ENCODE data around the gene AP2A2.

- TF ChIP-seq CTCF (IDR thresholded peaks at IDR 0.05; ENCODE audit: low read depth, low read length, poor library complexity, severe bottlenecking) = no peak
- TF ChIP-seq EZH2phosphoT487 (IDR thresholded peaks at IDR 0.05; ENCODE audit: borderline replicate concordance, low read length) = no peak
Measured at GRCh38 chr11:1003159-1003558, 77.5 kb downstream of the AP2A2 start.
